Stimulated activated CD8-positive, alpha-beta memory T cell treated with anti-CD3 and anti-CD28 coated beads, Interleukin-4, amount 100 ng/mL, for 1 hour (primary cell): ENCODE data around the gene NEK4.
"Not testable (repeated sequence)": the region's sequence is repeated elsewhere in the genome, so short reads cannot be mapped to it uniquely, and the experiment has no call there.

Source experiments
- DNase-seq, 2 donors: peaks; one replicate each; pipeline ENCODE4 v3.0.0-alpha.2; 2020; ENCODE audit warnings: low read depth in 2 of 2, low spot score in 1 of 2

The NEK4 gene

GRCh38 chr3:52779837-52780585 lies 9.3 kb upstream of the NEK4 start:
- DNase-seq = no peak

- DNase-seq = no peak
Observed at GRCh38 chr3:52779011-52779836, 8.5 kb upstream of the NEK4 start.

- DNase-seq = no peak
Observed at GRCh38 chr3:52777959-52778805, 7.4 kb upstream of the NEK4 start.

- DNase-seq = no peak
Observed at GRCh38 chr3:52777127-52777958, 6.6 kb upstream of the NEK4 start, which contains the start of gene ITIH1. ITIH1 (plus strand) TSS chr3:52777599; CDS start chr3:52777616, 17 bp downstream.

GRCh38 chr3:52776486-52776885 lies 5.7 kb upstream of the NEK4 start:
- DNase-seq = not testable (repeated sequence)

GRCh38 chr3:52775877-52776276 lies 5.1 kb upstream of the NEK4 start:
- no peak for DNase-seq

GRCh38 chr3:52774901-52775864 lies 4.4 kb upstream of the NEK4 start:
- no peak for DNase-seq

GRCh38 chr3:52774066-52774713 lies 3.5 kb upstream of the NEK4 start:
- DNase-seq = no peak

GRCh38 chr3:52773361-52774065 lies 2.8 kb upstream of the NEK4 start:
- DNase-seq = no peak

GRCh38 chr3:52771702-52772101 lies 962 bp upstream of the NEK4 start:
- no peak for DNase-seq

- no peak for DNase-seq
Observed at GRCh38 chr3:52771334-52771681, 568 bp upstream of the NEK4 start.

- DNase-seq = no peak
Observed at GRCh38 chr3:52769786-52770455, 819 bp downstream of the NEK4 start.

GRCh38 chr3:52763466-52763865 lies 7.3 kb downstream of the NEK4 start:
- no peak for DNase-seq

- DNase-seq = no peak
Observed at GRCh38 chr3:52756141-52756540, 14.6 kb downstream of the NEK4 start.

- no peak for DNase-seq
Observed at GRCh38 chr3:52754373-52754772, 16.4 kb downstream of the NEK4 start.

GRCh38 chr3:52752045-52752660 lies 18.6 kb downstream of the NEK4 start:
- no peak for DNase-seq

- DNase-seq = no peak
Observed at GRCh38 chr3:52743721-52744120, 27.0 kb downstream of the NEK4 start.
